Neural progenitor cell (in vitro differentiated cells): Measurements from ENCODE around the gene TRPC4AP.

Source experiments
- EZH2 ChIP-seq: fragments of 200-600 bp; sonication (generic); IDR thresholded peaks from 2 replicates; pipeline ENCODE4 v1.6.1; 2017; ENCODE audit warnings: antibody characterized with exemption, mild to moderate bottlenecking, moderate library complexity
- EZH2phosphoT487 ChIP-seq: fragments of 200-600 bp; sonication (generic); IDR thresholded peaks from 2 replicates; pipeline ENCODE4 v1.6.1; 2017; ENCODE audit warnings: antibody characterized with exemption
- TF ChIP-seq, protein P1 (sequence below): fragments of 200-600 bp; sonication (generic); IDR thresholded peaks from 2 replicates; pipeline ENCODE4 v1.5.1; 2017; ENCODE audit warnings: antibody characterized with exemption, mild to moderate bottlenecking

DNA sequence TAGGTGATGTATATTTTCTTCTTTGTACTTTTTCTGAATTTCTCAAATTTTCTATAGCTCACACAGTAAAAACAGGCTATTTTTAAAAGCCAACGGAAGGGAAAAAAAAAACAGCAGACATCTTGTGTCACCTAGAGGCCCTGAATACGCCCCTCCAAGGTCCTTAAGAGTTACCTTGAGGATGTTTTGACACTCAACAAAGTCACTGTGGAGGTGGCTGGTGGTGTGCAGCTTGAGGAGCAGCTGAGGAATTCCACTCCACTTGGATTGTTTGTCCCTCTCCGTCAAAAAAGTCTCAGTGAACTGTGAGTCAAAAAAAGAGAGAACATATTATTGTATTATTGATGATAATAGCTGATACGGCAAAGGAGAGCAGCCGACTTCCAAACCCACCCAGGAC, 14.7 kb downstream of the TRPC4AP start:
- TF ChIP-seq, protein P1, sequence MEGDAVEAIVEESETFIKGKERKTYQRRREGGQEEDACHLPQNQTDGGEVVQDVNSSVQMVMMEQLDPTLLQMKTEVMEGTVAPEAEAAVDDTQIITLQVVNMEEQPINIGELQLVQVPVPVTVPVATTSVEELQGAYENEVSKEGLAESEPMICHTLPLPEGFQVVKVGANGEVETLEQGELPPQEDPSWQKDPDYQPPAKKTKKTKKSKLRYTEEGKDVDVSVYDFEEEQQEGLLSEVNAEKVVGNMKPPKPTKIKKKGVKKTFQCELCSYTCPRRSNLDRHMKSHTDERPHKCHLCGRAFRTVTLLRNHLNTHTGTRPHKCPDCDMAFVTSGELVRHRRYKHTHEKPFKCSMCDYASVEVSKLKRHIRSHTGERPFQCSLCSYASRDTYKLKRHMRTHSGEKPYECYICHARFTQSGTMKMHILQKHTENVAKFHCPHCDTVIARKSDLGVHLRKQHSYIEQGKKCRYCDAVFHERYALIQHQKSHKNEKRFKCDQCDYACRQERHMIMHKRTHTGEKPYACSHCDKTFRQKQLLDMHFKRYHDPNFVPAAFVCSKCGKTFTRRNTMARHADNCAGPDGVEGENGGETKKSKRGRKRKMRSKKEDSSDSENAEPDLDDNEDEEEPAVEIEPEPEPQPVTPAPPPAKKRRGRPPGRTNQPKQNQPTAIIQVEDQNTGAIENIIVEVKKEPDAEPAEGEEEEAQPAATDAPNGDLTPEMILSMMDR = no peak
- TF ChIP-seq EZH2phosphoT487 = no peak
- TF ChIP-seq EZH2 = no peak
